ENCODE measurements around the gene SH3GLB2. TPM values are rescaled to one million over a fixed set of nuclear protein-coding genes. Genes with fewer than 3 reads are reported as not detected.

Gene SH3GLB2
- total RNA-seq, 2 donors from 2014 or later = 86.9 to 98.1 TPM

- H3K27ac Mint-ChIP-seq = no peak overlapping the region
- H3K9me3 Mint-ChIP-seq = no peaks in the 10 kb centered on the region
- no peak overlapping the region for H3K9ac ChIP-seq (ENCODE audit: extremely low read depth, low read length, poor library complexity, severe bottlenecking)
- DNase-seq = no peak
- no peak overlapping the region for H3K27ac ChIP-seq (ENCODE audit: low read depth, low read length)
- no peaks in the 10 kb centered on the region for H3K27me3 Mint-ChIP-seq (ENCODE audit: insufficient read depth)
- WGBS, 2 experiments (ENCODE audit: insufficient coverage in 1 of 2, insufficient read length in 1 of 2) = 95% methylated on average over 5 to 6 of the region's 6 CpGs
- H3K27me3 ChIP-seq (ENCODE audit: control insufficient read depth, insufficient read depth, low read length, poor library complexity, severe bottlenecking) = no peaks in the 10 kb centered on the region
- peaks cover 10% of the 10 kb centered on the region for H3K36me3 ChIP-seq (ENCODE audit: control insufficient read depth, insufficient read depth, low read length)
- H3K4me3 Mint-ChIP-seq = no peak overlapping the region
- H3K9me3 ChIP-seq (ENCODE audit: control insufficient read depth, low read length) = no peaks in the 10 kb centered on the region
- peaks cover 24% of the 10 kb centered on the region for H3K36me3 Mint-ChIP-seq (ENCODE audit: low read depth)
- H3K4me1 ChIP-seq (ENCODE audit: control insufficient read depth, insufficient read depth, low read length) = no peaks in the 10 kb centered on the region
- TF ChIP-seq, protein P1, sequence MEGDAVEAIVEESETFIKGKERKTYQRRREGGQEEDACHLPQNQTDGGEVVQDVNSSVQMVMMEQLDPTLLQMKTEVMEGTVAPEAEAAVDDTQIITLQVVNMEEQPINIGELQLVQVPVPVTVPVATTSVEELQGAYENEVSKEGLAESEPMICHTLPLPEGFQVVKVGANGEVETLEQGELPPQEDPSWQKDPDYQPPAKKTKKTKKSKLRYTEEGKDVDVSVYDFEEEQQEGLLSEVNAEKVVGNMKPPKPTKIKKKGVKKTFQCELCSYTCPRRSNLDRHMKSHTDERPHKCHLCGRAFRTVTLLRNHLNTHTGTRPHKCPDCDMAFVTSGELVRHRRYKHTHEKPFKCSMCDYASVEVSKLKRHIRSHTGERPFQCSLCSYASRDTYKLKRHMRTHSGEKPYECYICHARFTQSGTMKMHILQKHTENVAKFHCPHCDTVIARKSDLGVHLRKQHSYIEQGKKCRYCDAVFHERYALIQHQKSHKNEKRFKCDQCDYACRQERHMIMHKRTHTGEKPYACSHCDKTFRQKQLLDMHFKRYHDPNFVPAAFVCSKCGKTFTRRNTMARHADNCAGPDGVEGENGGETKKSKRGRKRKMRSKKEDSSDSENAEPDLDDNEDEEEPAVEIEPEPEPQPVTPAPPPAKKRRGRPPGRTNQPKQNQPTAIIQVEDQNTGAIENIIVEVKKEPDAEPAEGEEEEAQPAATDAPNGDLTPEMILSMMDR (conservative IDR thresholded peaks at IDR 0.05) = no peak
- H3K4me3 ChIP-seq (ENCODE audit: low read length) = no peak overlapping the region
- no peaks in the 10 kb centered on the region for H3K4me1 Mint-ChIP-seq
Measured at GRCh38 chr9:129053020-129053419, 24.9 kb upstream of the SH3GLB2 start.

GRCh38 chr9:129052592-129052991 lies 24.5 kb upstream of the SH3GLB2 start:
- Mint-ChIP-seq H3K9me3 (no peaks in the 10 kb centered on the region), H3K4me3 (no peak overlapping the region), H3K27ac (no peak overlapping the region), H3K36me3 (ENCODE audit: low read depth) (peaks cover 24% of the 10 kb centered on the region), H3K27me3 (ENCODE audit: insufficient read depth) (no peaks in the 10 kb centered on the region), H3K4me1 (no peaks in the 10 kb centered on the region)
- Histone ChIP-seq H3K9me3 (ENCODE audit: control insufficient read depth, low read length) (no peaks in the 10 kb centered on the region), H3K4me3 (ENCODE audit: low read length) (no peak overlapping the region), H3K27me3 (ENCODE audit: control insufficient read depth, insufficient read depth, low read length, poor library complexity, severe bottlenecking) (no peaks in the 10 kb centered on the region), H3K36me3 (ENCODE audit: control insufficient read depth, insufficient read depth, low read length) (peaks cover 13% of the 10 kb centered on the region), H3K9ac (ENCODE audit: extremely low read depth, low read length, poor library complexity, severe bottlenecking) (no peak overlapping the region), H3K4me1 (ENCODE audit: control insufficient read depth, insufficient read depth, low read length) (no peaks in the 10 kb centered on the region), H3K27ac (ENCODE audit: low read depth, low read length) (no peak overlapping the region)
- TF ChIP-seq, protein P1 (conservative IDR thresholded peaks at IDR 0.05) = no peak
- WGBS, 2 experiments (ENCODE audit: insufficient coverage in 1 of 2, insufficient read length in 1 of 2) = 96 to 100% methylated on average over 5 to 8 of the region's 8 CpGs
- DNase-seq = no peak

GRCh38 chr9:129042016-129042415 lies 13.9 kb upstream of the SH3GLB2 start:
- WGBS, 2 experiments (ENCODE audit: insufficient coverage in 1 of 2, insufficient read length in 1 of 2) = 92 to 94% methylated on average over 8 to 16 of the region's 16 CpGs
- TF ChIP-seq, protein P1 (conservative IDR thresholded peaks at IDR 0.05) = no peak
- H3K4me3 Mint-ChIP-seq = no peak overlapping the region
- no peak overlapping the region for H3K27ac Mint-ChIP-seq
- H3K27me3 ChIP-seq (ENCODE audit: control insufficient read depth, insufficient read depth, low read length, poor library complexity, severe bottlenecking) = no peaks in the 10 kb centered on the region
- H3K9me3 Mint-ChIP-seq = no peaks in the 10 kb centered on the region
- no peaks in the 10 kb centered on the region for H3K27me3 Mint-ChIP-seq (ENCODE audit: insufficient read depth)
- DNase-seq = no peak
- H3K4me1 ChIP-seq (ENCODE audit: control insufficient read depth, insufficient read depth, low read length) = peaks cover 7% of the 10 kb centered on the region
- no peaks in the 10 kb centered on the region for H3K9me3 ChIP-seq (ENCODE audit: control insufficient read depth, low read length)
- H3K4me1 Mint-ChIP-seq = peaks cover 11% of the 10 kb centered on the region
- H3K9ac ChIP-seq (ENCODE audit: extremely low read depth, low read length, poor library complexity, severe bottlenecking) = no peak overlapping the region
- H3K36me3 ChIP-seq (ENCODE audit: control insufficient read depth, insufficient read depth, low read length) = peaks cover 26% of the 10 kb centered on the region
- H3K4me3 ChIP-seq (ENCODE audit: low read length) = no peak overlapping the region
- H3K27ac ChIP-seq (ENCODE audit: low read depth, low read length) = no peak overlapping the region
- peaks cover 26% of the 10 kb centered on the region for H3K36me3 Mint-ChIP-seq (ENCODE audit: low read depth)

Data from endodermal cell (in vitro differentiated cells).